A549 (cell line): Measurements from ENCODE around the gene PRMT3. TPM values are rescaled to one million over a fixed set of nuclear protein-coding genes. Genes with fewer than 3 reads are reported as not detected.

Source experiments
- ATAC-seq, 2 experiments: fragments of 200-7000 bp in 1 of 2; fragments of >200 bp in 1 of 2; cut with Nextera tagmentation in 1 of 2; cut with Tn5 transposase in 1 of 2; 3 replicates each; pipeline versions ENCODE4 v1.8.0 to v1.9.1; 2018 to 2020; ENCODE audit warnings: mild to moderate bottlenecking in 1 of 2, moderate library complexity in 1 of 2
- CTCF ChIA-PET: fragments of 300-600 bp; sonication (Branson Sonifier 250); formaldehyde crosslinking; extraction: SDS; loops from one replicate; lab custom pipeline; 2021; ENCODE audit warnings: antibody characterized with exemption, inconsistent platforms; lab: Yijun Ruan, JAX
- POLR2A ChIA-PET: fragments of 350-600 bp; formaldehyde crosslinking; extraction: SDS; loops from one replicate; lab custom pipeline; 2021; ENCODE audit warnings: antibody characterized with exemption, inconsistent platforms; lab: Yijun Ruan, JAX
- DNase-seq, 2 experiments: peaks; one replicate each; pipeline versions ENCODE4 v3.0.0 to v3.0.0-alpha.2; 2011 to 2016; ENCODE audit warnings: low read depth in 1 of 2, low spot score in 1 of 2
- FAIRE-seq: peaks from 2 replicates; lab custom pipeline; 2011; peaks lifted over from hg19 to GRCh38; lab: Jason Lieb, UNC
- H3K27ac ChIP-seq, 2 experiments: fragments of >200 bp; sonication (Bioruptor Twin); formaldehyde crosslinking; 3 replicates each; pipeline ENCODE4 v1.5.1; 2016 to 2017
- H3K4me1 ChIP-seq: fragments of >200 bp; sonication (Bioruptor Twin); formaldehyde crosslinking; 3 replicates; pipeline ENCODE4 v1.6.1; 2016
- H3K4me2 ChIP-seq: fragments of >200 bp; sonication (Bioruptor Twin); formaldehyde crosslinking; 3 replicates; pipeline ENCODE4 v1.6.1; 2016
- H3K4me3 ChIP-seq: fragments of >200 bp; sonication (Bioruptor Twin); formaldehyde crosslinking; 3 replicates; pipeline ENCODE4 v1.5.1; 2016
- H3K9me3 ChIP-seq: fragments of >200 bp; sonication (Bioruptor Twin); formaldehyde crosslinking; 3 replicates; pipeline ENCODE4 v1.6.1; 2016
- ATOH8 ChIP-seq: fragments of 250-450 bp; sonication (Bioruptor Pico); IDR thresholded peaks from 2 replicates; pipeline ENCODE4 v1.5.0; 2020; ENCODE audit warnings: low read depth, mild to moderate bottlenecking, moderate library complexity
- BCL3 ChIP-seq: fragments of >200 bp; sonication (Bioruptor Twin); formaldehyde crosslinking; IDR thresholded peaks from 3 replicates; pipeline ENCODE4 v1.6.1; 2016
- CBX2 ChIP-seq: fragments of 200-600 bp; sonication (generic); IDR thresholded peaks from 2 replicates; pipeline ENCODE4 v1.6.1; 2016; ENCODE audit warnings: low read depth, mild to moderate bottlenecking, borderline replicate concordance
- CBX8 ChIP-seq: fragments of 200-600 bp; sonication (generic); IDR thresholded peaks from 2 replicates; pipeline ENCODE4 v1.6.1; 2016
- CEBPB ChIP-seq, 2 experiments: fragments of >200 bp in 1 of 2; sonication (Bioruptor Twin) in 1 of 2; formaldehyde crosslinking in 1 of 2; IDR thresholded peaks; 2 replicates each; pipeline ENCODE4 v1.6.1; 2012 to 2016
- EHMT2 ChIP-seq: fragments of 200-600 bp; sonication (generic); IDR thresholded peaks from 2 replicates; pipeline ENCODE4 v1.6.1; 2016; ENCODE audit warnings: antibody characterized with exemption, low read depth, mild to moderate bottlenecking, moderate library complexity
- ESRRA ChIP-seq: fragments of 150-350 bp; IDR thresholded peaks from 2 replicates; pipeline ENCODE4 v1.6.1; 2014; ENCODE audit warnings: mild to moderate bottlenecking, low read length, borderline replicate concordance
- FOSB ChIP-seq: fragments of 250-450 bp; sonication (Bioruptor Pico); IDR thresholded peaks from 2 replicates; pipeline ENCODE4 v1.5.0; 2020; ENCODE audit warnings: mild to moderate bottlenecking, moderate library complexity
- FOXS1 ChIP-seq: fragments of 250-450 bp; sonication (Bioruptor Pico); IDR thresholded peaks from 2 replicates; pipeline ENCODE4 v1.5.0; 2020; ENCODE audit warnings: mild to moderate bottlenecking, moderate library complexity
- GATA3 ChIP-seq: IDR thresholded peaks from 2 replicates; pipeline ENCODE4 v1.6.1; 2012; ENCODE audit warnings: borderline replicate concordance
- HEYL ChIP-seq: fragments of 250-450 bp; sonication (Bioruptor Pico); IDR thresholded peaks from 2 replicates; pipeline ENCODE4 v1.8.0; 2021; ENCODE audit warnings: mild to moderate bottlenecking, moderate library complexity
- HOXB13 ChIP-seq: fragments of 250-450 bp; sonication (Bioruptor Pico); IDR thresholded peaks from 2 replicates; pipeline ENCODE4 v1.5.0; 2020; ENCODE audit warnings: low read depth, mild to moderate bottlenecking, moderate library complexity
- HOXB5 ChIP-seq: fragments of 250-450 bp; sonication (Bioruptor Pico); IDR thresholded peaks from 2 replicates; pipeline ENCODE4 v1.5.0; 2020; ENCODE audit warnings: mild to moderate bottlenecking, moderate library complexity
- KDM1A ChIP-seq: fragments of 200-600 bp; sonication (generic); IDR thresholded peaks from 2 replicates; pipeline ENCODE4 v1.6.1; 2016; ENCODE audit warnings: low read depth, mild to moderate bottlenecking
- MAZ ChIP-seq: fragments of 150-350 bp; IDR thresholded peaks from 2 replicates; pipeline ENCODE4 v1.6.1; 2014; ENCODE audit warnings: antibody characterized with exemption, low read depth, low read length, borderline replicate concordance
- MYC ChIP-seq: IDR thresholded peaks from 2 replicates; pipeline ENCODE4 v1.6.1; 2012; ENCODE audit warnings: mild to moderate bottlenecking, inconsistent platforms, low read length, improper control_type of control experiment, borderline replicate concordance
- NPAS2 ChIP-seq: fragments of 250-450 bp; sonication (Bioruptor Pico); IDR thresholded peaks from 2 replicates; pipeline ENCODE4 v1.8.0; 2022; ENCODE audit warnings: mild to moderate bottlenecking, moderate library complexity, borderline replicate concordance
- PBX3 ChIP-seq: IDR thresholded peaks from 2 replicates; pipeline ENCODE4 v1.6.1; 2012
- POLR2A ChIP-seq: IDR thresholded peaks from 2 replicates; pipeline ENCODE4 v1.6.1; 2012; ENCODE audit warnings: mild to moderate bottlenecking, low read length
- POLR2AphosphoS2 ChIP-seq: conservative IDR thresholded peaks from 2 replicates; pipeline ENCODE4 v1.6.1; 2012; ENCODE audit warnings: low read length, improper control_type of control experiment, inconsistent platforms
- RFX5 ChIP-seq: fragments of 450-650 bp; IDR thresholded peaks from 2 replicates; pipeline ENCODE4 v1.7.1; 2014; ENCODE audit warnings: antibody characterized with exemption, mild to moderate bottlenecking, moderate library complexity
- RNF2 ChIP-seq: fragments of 200-600 bp; sonication (generic); IDR thresholded peaks from 2 replicates; pipeline ENCODE4 v1.6.1; 2016; ENCODE audit warnings: low read depth, mild to moderate bottlenecking, antibody characterized with exemption, moderate library complexity, borderline replicate concordance
- SMC3 ChIP-seq: fragments of >200 bp; sonication (Bioruptor Twin); formaldehyde crosslinking; IDR thresholded peaks from 3 replicates; pipeline ENCODE4 v1.6.1; 2018; ENCODE audit warnings: inconsistent platforms
- SREBF2 ChIP-seq: fragments of 450-650 bp; IDR thresholded peaks from 2 replicates; pipeline ENCODE4 v1.6.1; 2014; ENCODE audit warnings: mild to moderate bottlenecking, moderate library complexity
- ZC3H11A ChIP-seq: fragments of 450-650 bp; IDR thresholded peaks from 2 replicates; pipeline ENCODE4 v1.6.1; 2014; ENCODE audit warnings: antibody characterized with exemption, mild to moderate bottlenecking
- ZNF302 ChIP-seq: fragments of 250-450 bp; sonication (Bioruptor Pico); IDR thresholded peaks from 2 replicates; pipeline ENCODE4 v1.9.0; 2021; ENCODE audit warnings: inconsistent platforms, mild to moderate bottlenecking, moderate library complexity
- WGBS: methylation state at CpG from one replicate; pipeline ENCODE4 v1.1.6; 2017; ENCODE audit errors: missing lambda C conversion rate; 5-methylcytosine and 5-hydroxymethylcytosine counted together
- polyA plus RNA-seq, 4 experiments: library from polyadenylated mRNA; depleted of rRNA in 3 of 4; stranded (reverse); fragments of >200 nt; fragmentation: RNase III in 1 of 4; extraction: RNeasy Plus Mini Kit Qiagen cat#74134 plus additional on column Dnase treatment in 1 of 4; gene quantifications; 2 replicates in 3 of 4; 3 replicates in 1 of 4; pipeline ENCODE4 v1.2.3, GENCODE V29; 2011 to 2017

PRMT3 gene
- polyA plus RNA-seq, 2 of the 4 experiments (the other 2 are of a cell fraction), result 34.6 to 53.9 TPM

GRCh38 chr11:20522536-20522935 is 135.0 kb downstream of the PRMT3 start:
- DNase-seq, result no peak
- POLR2A ChIA-PET, result no interaction called here
- Histone ChIP-seq H3K4me1 (no peaks in the 10 kb centered on the region), H3K4me2 (no peak overlapping the region), H3K4me3 (no peak overlapping the region), H3K27ac (no peak overlapping the region), H3K9me3 (no peaks in the 10 kb centered on the region)
- no peak for FAIRE-seq
- no peak for ATAC-seq
- CTCF ChIA-PET, result no interaction called here
- 13% methylated on average over 1 of the region's 1 CpG for WGBS
- TF ChIP-seq ZNF302 (CRISPR knock-in tag) (no peak), GATA3 (no peak), RNF2 (no peak), RFX5 (no peak), ESRRA (no peak), FOXS1 (no peak), SREBF2 (no peak), EHMT2 (no peak), ATOH8 (no peak), NPAS2 (no peak), ZC3H11A (no peak), SMC3 (no peak)

GRCh38 chr11:20529757-20530156 is 142.2 kb downstream of the PRMT3 start:
- H3K4me2 ChIP-seq, result no peak overlapping the region
- H3K4me1 ChIP-seq, result peaks cover 7% of the 10 kb centered on the region; the same call in 2 of the 3 replicates
- CTCF ChIA-PET, result no interaction called here
- WGBS, result 55% methylated on average over 5 of the region's 5 CpGs
- H3K27ac ChIP-seq, result no peak overlapping the region
- FAIRE-seq (no peak), DNase-seq (no peak), ATAC-seq (peak in 1 of 2 experiments; percentile 50; a peak in 2 of 6 replicates)
- TF ChIP-seq FOSB (CRISPR knock-in tag), result no peak
- no peak for TF ChIP-seq KDM1A
- TF ChIP-seq MAZ, result no peak
- no peak for TF ChIP-seq CBX2
- no peak for TF ChIP-seq GATA3
- TF ChIP-seq BCL3, result no peak
- no peak for TF ChIP-seq EHMT2
- TF ChIP-seq HEYL (CRISPR knock-in tag), result no peak
- TF ChIP-seq RFX5, result no peak
- POLR2A ChIA-PET, result no interaction called here
- no peak overlapping the region for H3K4me3 ChIP-seq
- H3K9me3 ChIP-seq, result no peaks in the 10 kb centered on the region

- no peak overlapping the region for H3K27ac ChIP-seq
- TF ChIP-seq ESRRA (no peak), POLR2A (no peak), CBX8 (no peak), ATOH8 (no peak), MAZ (no peak), SREBF2 (no peak), POLR2AphosphoS2 (no peak), MYC (no peak), PBX3 (no peak), GATA3 (no peak), CEBPB (IDR thresholded peaks at IDR 0.05) (no peak), EHMT2 (no peak), ZNF302 (CRISPR knock-in tag) (no peak), HOXB13 (CRISPR knock-in tag) (no peak), HOXB5 (CRISPR knock-in tag) (no peak)
- DNase-seq (peak in 1 of 2 experiments; percentile 7), ATAC-seq (peak in 1 of 2 experiments; percentile 64; a peak in 2 of 6 replicates), FAIRE-seq (no peak)
- H3K4me2 ChIP-seq, result peak overlapping the region; percentile 47
- peaks cover 7% of the 10 kb centered on the region; the same call in 2 of the 3 replicates for H3K4me1 ChIP-seq
- WGBS, result 29% methylated on average over 13 of the region's 13 CpGs
- no peaks in the 10 kb centered on the region for H3K9me3 ChIP-seq
- ChIA-PET POLR2A (no interaction called here), CTCF (no interaction called here)
- H3K4me3 ChIP-seq, result no peak overlapping the region
Observed at GRCh38 chr11:20530942-20531703, 143.6 kb downstream of the PRMT3 start.
